Gastrocnemius medialis (tissue), 4 donors: ENCODE results near the gene ENTHD1.

Experiments
- POLR2A ChIP-seq, 2 donors: fragments of 450-650 bp; IDR thresholded peaks; one replicate each; pipeline ENCODE4 v1.6.1; 2017; ENCODE audit warnings: antibody characterized with exemption in 2 of 2, mild to moderate bottlenecking in 2 of 2, moderate library complexity in 2 of 2
- TF ChIP-seq, protein P1 (sequence below), 5 experiments: fragments of 450-650 bp in 3 of 5; fragments of 200-600 bp in 2 of 5; sonication (generic) in 2 of 5; IDR thresholded peaks in 4 of 5; conservative IDR thresholded peaks in 1 of 5; 1 replicate in 4 of 5; 2 replicates in 1 of 5; pipeline ENCODE4 v1.5.1; 2016 to 2019; ENCODE audit warnings: antibody characterized with exemption in 5 of 5, mild to moderate bottlenecking in 3 of 5, moderate library complexity in 3 of 5

GRCh38 chr22:39733191-39733590 lies 160.4 kb downstream of the ENTHD1 start:
- TF ChIP-seq, protein P1, sequence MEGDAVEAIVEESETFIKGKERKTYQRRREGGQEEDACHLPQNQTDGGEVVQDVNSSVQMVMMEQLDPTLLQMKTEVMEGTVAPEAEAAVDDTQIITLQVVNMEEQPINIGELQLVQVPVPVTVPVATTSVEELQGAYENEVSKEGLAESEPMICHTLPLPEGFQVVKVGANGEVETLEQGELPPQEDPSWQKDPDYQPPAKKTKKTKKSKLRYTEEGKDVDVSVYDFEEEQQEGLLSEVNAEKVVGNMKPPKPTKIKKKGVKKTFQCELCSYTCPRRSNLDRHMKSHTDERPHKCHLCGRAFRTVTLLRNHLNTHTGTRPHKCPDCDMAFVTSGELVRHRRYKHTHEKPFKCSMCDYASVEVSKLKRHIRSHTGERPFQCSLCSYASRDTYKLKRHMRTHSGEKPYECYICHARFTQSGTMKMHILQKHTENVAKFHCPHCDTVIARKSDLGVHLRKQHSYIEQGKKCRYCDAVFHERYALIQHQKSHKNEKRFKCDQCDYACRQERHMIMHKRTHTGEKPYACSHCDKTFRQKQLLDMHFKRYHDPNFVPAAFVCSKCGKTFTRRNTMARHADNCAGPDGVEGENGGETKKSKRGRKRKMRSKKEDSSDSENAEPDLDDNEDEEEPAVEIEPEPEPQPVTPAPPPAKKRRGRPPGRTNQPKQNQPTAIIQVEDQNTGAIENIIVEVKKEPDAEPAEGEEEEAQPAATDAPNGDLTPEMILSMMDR (IDR thresholded peaks at IDR 0.05 in 4 of 5, conservative IDR thresholded peaks at IDR 0.05 in 1 of 5): no peak
- TF ChIP-seq POLR2A (IDR thresholded peaks at IDR 0.05): no peak
